ENCODE results near the gene IL17RB.

DNA sequence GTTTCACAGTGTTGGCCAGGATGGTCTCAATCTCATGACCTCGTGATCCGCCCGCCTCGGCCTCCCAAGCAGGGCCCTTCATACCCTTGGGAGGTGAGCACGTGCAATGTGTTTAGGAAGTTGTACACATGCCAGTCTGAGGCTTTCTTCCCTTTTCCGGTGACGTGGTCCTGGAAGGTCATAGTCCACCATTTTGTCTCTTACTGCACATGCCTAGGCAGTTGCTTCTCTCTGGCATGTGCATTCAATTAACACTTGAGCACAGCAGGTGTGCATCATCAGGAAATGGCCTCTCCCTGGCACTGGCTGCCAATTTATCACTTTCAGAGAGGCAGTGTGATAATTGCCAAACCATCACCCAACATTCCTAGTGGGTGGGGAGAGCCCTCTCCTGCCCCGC lies 67.0 kb downstream of the IL17RB start:
- TF ChIP-seq POLR2AphosphoS5 (IDR thresholded peaks at IDR 0.05; ENCODE audit: low read depth, low read length) (no peak), SIN3A (IDR thresholded peaks at IDR 0.05; ENCODE audit: borderline replicate concordance, insufficient read depth, low read length) (no peak)

Data from PFSK-1 (cell line).